Stimulated activated CD8-positive, alpha-beta memory T cell treated with anti-CD3 and anti-CD28 coated beads, Interleukin-4, amount 100 ng/mL, for 4 hours (primary cell): ENCODE data around the gene SELENON.

Source experiments
- DNase-seq, 2 donors: peaks; one replicate each; pipeline ENCODE4 v3.0.0-alpha.2; 2020; ENCODE audit warnings: low read depth in 2 of 2, low spot score in 1 of 2

SELENON gene

DNA sequence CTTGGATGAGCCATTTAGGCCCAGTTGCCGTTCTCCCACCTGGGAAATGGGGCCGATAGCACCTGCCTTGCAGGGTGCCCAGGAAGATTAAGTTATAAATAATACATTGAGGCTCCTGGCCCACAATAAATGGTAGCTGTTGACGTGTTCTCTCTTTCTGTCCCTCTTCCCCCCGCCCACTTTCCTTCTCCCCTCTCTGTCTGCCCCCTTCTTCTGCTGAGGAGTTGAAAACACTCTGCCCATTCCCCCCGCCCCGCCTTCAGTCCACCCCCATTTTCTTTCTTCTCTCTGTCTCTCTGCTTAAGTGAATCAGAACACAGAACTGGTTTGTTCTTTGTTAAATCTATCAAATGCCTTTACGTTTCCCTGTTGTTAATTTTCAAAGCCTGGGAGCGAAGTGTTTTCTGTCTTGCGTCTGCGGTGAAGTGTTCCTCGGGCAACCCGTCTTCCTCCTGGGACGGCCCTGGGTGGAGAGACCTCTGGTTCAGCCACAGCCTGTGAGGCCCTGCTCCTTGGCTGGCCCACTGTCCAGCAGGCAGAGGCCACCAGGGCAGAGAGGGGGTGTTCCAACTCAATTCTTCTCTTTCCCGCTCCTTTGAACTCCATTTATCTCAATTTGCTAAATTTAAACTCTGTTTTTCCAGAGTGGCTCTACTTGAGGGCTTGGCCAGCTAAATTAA lies 29.3 kb upstream of the SELENON start:
- DNase-seq = no peak

DNA sequence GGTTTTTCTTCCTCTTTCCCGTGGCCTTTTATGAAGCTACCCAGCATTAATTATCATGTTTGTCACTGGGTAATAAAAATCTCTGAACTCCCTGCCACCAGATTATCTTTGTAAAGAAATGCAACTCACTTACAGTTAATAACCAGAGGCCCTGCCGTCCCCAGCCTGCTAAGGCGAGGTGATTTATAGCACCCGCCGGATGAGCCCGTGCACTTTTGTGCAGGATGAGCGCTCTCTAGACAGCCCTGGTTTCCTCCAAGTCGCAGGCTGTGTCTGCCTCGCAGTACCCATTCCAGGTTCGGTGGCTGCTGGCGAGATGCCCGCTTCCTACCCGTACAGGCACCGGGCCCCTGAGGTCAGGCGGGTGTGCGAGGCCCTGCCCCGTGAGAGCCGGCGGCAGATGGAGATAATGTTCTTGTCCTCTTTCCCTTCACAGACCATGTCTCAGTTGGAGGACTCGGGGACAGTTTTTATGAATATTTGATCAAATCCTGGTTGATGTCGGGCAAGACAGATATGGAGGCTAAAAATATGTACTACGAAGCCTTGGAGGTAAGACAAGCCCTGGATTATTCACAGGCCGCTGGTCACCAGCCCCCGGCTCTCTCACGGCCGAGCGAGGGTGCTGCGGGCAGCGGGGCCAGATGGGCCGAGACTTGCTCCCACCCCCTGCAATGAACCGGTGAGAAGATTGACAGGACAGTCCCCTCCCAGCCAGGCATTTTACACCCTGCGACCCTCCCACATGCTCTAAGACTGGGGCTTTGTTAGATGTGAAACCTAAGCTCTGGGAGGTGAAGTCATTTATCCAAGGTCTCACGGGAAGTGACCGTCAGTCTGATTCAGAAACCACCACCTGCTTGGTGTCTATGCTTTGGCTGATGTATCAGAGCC lies 28.5 kb upstream of the SELENON start:
- DNase-seq = no peak

DNA sequence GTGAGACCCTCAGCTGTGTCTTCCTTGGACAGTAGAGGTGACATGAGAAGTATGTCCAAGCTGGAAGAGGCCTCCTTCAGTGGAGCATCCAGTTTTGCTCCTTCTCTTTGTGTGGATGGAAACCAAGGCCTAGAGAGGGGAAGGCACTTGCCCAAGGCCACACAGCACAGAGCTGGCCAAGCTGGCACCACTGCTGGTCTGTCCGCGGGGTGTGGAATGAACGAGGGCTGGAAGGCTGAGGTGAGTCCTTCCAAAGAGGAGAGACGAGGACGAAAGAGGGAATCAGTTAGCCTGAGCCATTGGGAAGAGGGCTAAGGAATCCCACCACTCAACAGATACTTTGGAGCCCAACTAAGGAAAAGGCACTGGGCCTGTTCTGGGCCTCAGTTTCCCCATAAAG lies 27.8 kb upstream of the SELENON start:
- no peak for DNase-seq

DNA sequence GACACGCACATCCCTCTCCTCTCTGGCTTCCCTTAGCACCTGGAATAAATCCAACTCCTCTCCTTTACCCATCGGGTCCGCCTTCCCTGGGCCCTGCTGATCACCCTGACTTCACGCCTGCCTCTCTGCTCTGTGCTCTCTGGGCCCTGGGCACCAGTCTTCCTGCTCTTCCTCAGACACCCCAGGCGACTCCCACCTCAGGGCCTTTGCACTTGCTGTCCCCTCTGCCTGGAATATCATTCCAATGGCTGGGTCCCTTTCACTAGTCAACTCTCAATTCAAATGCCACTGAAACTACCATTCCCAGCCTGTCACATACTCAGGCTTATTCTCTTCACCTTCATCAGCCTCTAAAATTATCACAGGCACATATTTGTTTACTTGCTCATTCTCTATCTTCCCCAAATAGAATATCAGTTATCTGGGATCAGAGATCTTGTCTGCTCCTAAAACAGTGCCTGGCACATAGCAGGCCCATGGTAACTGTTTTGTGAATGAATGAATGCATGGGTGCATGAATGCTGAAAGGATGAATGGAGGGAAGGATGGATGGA lies 27.2 kb upstream of the SELENON start:
- DNase-seq = no peak

DNA sequence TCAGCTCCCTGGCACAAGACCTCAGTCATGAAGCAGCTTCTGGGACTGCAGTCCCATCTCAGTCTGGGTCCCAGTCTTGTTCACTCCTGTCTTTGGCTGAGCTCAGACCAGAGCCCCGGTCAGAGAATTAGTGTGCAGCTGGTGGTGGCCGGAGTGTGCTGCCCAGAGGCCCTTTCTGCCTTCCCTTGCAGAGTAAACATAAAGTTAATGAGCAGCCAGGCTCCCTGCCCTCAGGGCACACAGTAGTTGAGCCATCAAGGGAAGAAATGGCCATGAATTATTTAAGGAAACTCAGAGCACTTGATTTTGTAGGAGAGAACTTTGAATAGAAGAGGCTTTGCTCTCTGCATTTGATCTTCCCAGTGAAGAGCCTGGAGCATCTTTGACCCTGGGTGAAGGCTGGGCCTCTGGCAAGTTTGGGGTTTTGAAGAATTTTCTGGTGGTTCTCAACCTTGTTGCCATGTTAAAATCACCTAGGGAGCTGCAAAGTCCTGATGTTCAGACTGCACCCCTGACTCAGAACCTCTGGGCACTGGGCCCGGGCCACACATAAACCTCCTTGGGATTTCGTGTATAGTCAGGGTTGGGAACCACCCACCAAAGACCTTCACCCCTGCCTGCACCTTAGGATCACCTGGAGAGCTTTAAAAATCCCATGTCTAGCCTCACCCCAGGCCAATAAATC lies 26.4 kb upstream of the SELENON start:
- no peak for DNase-seq

DNA sequence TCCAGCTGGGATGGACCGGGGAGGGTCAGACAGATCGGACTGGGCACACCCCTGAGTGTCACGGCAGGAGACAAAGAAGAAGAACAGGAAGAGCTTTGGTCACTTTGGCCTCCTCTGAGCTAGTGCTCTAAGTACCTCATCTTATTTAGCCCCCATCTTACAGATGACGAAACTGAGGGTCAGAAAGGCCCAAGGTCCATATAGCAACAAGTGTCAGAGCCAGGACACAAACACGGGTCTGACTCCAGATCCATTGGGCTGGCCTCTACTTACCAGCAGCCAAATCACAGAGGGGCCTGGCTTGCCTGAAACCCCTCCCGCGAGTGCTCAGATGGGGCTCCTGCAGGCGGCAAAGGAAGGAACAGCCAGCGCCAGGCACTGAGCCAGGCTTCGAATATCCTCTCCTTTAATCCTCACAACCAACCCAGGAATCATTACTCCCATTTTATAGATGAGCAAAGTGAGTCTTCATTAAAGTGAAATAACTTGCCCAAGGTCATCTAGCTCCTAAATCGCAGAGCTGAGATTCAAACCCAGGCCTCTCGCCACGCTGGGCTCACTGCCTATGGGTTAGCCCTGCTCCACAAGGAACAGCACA lies 25.7 kb upstream of the SELENON start:
- no peak for DNase-seq

DNA sequence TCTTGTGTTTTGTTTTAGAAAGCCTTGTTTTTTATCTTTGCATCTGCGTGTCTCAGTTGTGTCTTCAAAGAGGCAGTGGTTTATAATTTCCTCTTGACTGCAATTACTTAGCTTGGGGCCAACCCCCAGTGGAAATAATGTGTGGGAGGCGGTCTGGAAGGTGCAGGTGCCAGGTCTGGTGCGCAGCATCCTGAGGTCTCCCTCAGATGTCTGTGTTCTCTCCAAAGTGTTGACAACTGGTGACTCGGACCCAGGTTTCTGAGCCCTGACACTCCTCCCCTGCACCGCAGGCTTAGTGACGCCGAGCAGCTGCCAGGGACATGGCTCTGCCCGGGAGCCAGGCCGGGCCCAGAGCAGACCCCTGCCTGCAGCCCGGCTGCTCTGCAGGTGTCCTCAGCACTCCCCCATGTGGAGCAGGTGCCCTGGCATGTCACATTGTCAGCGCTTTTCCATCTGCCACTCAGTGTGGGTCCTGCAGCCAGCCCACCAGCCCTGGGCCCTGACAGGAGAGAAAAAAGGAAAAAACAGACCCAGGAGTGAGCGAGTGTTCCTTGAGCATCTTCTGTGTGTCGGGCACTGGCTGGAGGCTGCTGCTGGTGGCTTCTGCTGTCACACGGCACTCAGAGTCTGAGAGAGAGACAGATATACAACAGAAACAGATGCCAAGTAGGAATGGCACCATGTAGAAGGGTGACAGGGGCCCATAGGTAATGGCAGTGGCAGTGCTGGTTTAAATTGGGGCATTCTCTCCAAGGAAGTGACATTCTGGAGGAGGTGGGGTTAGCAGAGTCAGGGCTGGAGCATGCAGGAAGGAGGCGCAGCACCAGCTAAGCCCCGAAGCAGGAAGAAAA lies 24.8 kb upstream of the SELENON start:
- DNase-seq = peak; percentile 64 to 76

DNA sequence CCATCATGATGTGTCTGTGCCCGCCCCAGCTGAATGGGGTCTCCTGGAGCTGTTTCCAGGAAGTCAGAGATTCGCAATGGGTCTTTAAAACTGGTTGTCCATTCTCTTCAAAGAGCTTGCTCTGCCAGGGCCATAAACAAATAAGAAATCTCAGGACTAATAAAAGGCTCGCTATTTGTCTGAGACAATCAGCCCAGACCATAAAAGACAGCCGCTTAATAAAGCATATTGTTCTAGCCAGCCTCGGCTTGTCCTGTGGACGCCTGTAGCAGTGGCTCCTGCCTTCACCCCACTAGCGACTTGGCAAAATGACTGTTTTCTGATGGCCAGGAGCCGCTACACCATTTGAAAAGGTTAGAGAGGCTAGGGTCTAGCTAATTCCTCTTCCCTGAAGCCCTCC lies 20.6 kb upstream of the SELENON start:
- DNase-seq = no peak

DNA sequence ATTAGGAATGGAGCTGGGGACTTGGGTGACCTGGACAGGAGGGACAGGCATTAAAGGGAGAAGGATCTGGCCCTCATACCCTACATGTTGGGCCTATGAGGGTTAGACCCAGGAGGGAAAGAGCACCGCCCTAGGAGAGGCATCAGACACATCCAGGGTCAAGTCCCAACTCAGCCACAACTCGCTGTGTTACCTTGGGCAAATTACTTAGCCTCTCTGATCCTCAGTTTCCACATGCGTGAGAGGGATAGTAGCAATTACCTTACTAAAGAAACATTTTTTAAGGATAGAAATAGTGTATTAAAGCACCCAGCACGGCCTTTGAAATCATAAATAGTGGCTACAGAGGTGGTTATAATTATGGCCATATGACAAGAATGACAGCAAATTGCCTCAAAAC lies 20.1 kb upstream of the SELENON start:
- DNase-seq = no peak

DNA sequence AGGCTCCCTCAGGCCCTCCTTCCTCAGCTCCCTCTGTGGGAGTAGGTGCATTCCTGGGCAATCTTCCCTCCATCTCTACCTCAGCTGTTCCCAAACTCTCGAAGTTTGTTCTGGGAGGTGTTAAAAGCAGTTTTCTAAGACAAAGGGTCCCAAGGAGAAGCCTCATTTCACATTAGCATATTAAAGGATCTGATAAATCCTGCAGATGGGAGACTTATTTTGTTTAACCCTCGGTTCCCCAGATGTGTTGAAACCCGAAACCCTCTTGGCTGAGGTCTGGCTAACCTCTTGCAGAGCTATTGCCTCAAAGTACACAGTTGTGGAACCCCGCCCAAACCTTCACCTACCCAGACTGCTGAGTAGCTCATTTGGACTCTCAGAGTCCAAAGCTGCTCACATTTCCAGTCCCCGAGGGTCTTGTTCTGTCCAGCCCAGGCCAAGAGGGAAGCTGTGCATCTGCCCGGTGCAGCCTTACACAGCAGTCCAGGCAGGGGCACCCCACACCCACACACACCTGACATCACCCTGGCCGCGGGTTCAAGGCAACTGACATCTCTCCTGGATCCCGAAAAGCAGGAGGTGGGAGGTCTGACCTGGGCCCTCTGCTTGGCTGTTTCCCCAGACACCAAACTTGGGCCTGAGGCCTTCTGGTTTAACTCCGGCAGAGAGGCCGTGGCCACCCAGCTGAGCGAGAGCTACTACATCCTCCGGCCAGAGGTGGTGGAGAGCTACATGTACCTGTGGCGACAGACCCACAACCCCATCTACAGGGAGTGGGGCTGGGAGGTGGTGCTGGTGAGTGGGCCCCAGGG lies 19.5 kb upstream of the SELENON start:
- no peak for DNase-seq

DNA sequence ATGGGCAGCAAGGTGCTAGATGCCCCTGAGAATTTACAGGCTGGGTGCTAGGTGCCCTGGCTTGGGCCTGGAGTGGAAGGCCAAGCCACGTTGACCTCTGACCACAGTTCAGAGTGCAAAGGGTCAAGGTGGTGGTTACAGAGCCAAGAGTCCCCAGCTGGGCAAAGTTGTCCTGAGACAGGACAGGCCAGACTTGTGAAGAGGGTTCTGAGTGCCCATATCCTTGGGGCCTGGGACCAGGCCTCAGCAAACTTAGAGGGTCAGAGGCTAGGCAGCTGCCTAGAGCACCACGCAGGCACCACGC lies 18.9 kb upstream of the SELENON start:
- no peak for DNase-seq

DNA sequence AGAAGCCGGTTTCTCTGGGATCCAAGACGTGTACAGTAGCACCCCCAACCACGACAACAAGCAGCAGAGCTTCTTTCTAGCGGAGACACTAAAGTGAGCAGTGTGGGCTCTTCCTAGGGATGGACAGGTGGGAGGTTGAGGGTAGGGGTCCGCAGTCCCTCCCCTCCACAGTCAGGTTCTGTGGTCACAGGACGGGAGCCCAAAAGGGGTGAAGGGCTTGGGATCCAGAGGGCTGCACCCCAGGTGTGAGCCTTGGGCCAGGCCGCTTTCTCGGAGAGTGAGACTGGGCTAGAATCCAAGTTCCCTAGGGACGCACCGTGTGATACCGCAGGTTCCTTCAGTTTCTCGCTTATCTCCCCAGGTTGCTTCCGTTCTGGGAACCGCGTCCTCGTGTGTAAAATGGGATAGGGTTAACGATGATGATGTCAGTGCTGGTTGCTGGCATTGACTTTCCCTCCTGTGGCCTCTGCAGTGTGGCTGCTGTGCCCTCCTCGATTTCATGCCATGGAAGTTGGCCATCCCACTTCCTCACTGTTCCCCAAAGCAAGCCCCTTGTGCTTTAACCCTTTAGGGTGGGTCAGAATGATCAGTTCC lies 17.3 kb upstream of the SELENON start:
- DNase-seq = no peak

DNA sequence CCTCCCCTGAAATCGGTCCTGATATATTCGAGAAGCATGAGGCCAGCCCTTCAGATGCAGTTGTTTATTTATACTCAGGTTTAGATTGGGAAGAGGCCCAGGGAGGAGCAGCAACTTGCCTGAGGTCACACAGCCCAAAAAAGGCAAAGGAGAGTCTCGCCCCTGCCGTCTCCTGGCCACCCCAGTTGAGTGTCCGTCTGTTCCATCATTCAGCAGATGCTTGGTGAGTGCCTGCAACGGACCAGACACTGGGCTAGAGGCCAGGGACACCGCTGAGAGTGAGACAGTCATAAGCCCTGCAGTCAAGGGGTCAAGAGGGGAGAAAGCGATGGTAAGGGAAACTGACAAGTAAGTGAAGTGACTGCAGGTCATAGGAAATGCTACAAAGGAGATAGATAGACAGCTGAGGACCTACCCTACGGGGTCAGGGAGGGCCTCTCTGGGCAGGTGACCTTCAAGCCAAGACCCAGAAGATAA lies 15.4 kb upstream of the SELENON start:
- DNase-seq = no peak

DNA sequence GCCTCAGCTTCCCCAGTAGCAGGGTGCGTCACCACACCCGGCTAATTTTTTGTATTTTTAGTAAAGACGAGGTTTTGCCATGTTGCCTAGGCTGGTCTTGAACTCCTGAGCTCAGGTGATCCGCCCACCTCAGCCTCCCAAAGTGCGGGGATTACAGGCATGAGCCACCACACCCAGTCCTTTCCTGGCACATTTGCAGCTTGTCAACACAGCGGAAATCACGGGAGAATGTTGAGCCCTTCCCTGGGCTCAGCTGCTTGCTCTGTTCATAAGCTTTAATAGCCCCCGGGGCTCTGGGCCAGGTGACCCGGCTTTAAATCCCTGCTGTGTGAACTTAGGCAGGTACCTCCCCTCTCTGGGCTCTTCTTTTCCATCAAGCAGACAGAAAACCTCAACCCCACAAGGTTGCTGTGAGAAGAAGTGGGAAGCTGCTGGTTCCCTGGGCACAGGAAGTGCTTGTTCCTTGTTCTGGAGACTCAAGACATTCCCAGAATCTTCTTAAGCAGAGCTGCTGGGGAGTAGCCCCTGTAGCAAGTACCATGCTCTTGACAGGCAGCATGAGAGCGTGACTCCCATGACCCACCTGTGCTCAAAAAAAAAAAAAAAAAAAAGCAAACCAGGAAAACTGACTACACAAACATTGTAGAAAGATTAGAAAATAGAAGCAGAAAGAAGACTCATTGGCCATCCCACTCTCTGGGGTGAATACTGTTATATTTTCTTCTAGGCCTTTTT lies 14.5 kb upstream of the SELENON start:
- no peak for DNase-seq

DNA sequence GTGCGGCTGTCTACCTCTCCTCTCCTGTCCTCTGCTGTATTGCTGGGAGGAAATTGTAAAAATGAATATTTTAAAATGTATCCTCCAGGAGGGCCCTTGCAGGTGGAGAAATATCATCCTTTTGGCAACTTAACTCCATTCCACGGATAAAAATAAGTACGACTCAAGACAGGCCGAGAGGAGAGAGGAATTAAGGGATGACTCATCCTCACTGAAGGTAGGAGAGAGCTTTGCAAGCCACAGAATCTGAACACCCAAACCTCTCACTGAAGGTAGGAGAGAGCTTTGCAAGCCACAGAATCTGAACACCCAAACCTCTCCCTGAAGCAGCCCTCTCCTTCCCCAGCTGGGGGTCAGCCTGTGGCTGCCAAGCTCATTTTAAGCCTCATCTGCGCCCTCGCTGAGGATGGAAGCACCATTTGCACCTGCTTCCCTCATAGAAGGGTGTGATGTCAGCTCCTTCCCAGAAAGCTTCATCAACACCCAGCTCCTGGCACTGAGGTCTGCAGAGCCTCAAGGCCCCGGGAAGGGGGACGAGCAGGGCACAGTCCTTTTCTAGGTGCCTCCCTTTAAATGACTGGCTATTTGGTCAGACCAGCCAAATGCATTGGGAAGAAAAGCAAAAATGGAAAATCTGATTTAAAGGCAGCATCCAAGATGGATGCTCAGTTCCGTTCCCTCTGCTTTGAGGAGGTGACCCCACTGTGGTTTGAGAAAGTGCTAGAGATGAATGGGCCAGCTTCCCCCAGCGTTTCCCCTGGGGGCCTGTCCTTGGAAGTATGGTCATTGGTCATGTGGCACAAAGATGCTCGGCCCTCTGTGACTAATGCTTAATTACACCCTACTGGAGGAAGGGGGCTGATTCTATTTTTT lies 12.9 kb upstream of the SELENON start:
- DNase-seq = no peak

DNA sequence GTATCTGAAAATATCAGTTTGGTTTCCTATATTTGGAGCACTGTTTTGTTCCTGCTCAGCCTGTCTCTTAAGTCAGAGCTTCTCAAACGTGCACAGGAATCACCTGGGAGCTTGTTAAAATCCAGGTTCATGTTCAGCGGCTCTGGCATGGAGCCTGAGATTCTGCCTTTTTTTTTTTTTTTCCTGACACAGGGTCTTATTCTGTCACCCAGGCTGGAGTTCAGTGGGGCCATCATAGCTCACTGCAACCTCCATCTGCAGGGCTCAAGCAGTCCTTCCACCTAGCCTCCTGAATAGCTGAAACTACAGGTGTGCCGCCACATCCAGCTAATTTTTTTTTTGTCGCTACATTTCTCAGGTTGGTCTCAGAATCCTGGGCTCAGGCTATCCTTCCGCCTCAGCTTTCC lies 12.2 kb upstream of the SELENON start:
- DNase-seq = no peak

DNA sequence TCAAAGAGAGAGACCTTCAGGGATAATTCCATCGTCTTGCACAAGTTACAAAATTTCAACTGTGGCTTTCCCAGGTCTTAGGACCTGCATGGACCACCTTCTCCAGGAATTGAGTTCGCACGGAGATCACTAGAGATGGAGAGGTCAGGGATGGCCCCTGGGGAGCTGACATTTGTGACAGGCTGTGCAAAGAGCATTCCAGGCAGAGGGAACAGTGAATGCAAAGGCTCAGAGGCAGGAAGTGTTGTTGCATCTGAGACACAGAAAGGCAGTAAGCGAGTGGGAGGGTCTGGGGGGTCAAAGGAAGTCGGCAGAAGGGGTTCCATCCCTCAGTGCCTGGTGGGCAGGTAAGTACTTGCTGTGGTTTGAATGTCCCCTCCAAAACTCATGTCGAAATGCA lies 9.5 kb upstream of the SELENON start:
- no peak for DNase-seq

DNA sequence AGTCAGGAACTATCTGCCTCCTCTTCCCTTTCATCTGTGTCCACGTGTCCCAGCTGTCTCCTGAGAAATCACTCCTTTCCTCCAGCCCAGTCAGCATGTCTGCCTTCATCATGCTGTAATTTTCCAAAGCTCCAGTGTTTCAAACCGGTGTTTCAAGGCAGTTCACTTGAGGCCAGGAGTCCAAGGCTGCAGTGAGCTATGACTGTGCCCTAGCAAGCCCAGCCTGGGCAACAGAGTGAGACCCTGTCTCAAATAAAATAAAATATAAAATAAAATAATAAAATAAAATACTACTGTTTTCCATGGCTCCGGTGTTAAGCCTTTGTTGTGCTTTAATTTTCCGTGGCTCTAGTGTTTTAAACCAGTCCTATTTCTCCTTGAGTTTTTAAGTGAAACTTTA lies 7.9 kb upstream of the SELENON start:
- no peak for DNase-seq
